OCI-LY3 (cell line): ENCODE data around the gene ADAMTS2.

Experiments used
- H2AFZ ChIP-seq: fragments of 200-600, 300-600 bp; shearing (Covaris generic); 2 replicates; pipeline ENCODE4 v1.6.0; 2014; ENCODE audit warnings: antibody characterized with exemption, low read depth, low read length
- H3K27ac ChIP-seq: fragments of 200-600, 300-600 bp; sonication (generic); 2 replicates; pipeline ENCODE4 v1.5.1; 2014; ENCODE audit warnings: mild to moderate bottlenecking, low read length, moderate library complexity, mixed read lengths
- H3K27me3 ChIP-seq: fragments of 200-600, 300-600 bp; sonication (generic); 2 replicates; pipeline ENCODE4 v1.6.1; 2014; ENCODE audit warnings: low read depth, low read length, mixed read lengths
- H3K36me3 ChIP-seq: fragments of 200-600, 300-600 bp; sonication (generic); replicated peaks from 2 replicates; pipeline ENCODE3; 2014; ENCODE audit warnings: low read depth, low read length, mixed read lengths
- H3K4me1 ChIP-seq: fragments of 300-600, 200-600 bp; sonication (generic); 2 replicates; pipeline ENCODE4 v1.6.1; 2014; ENCODE audit warnings: low read length, mixed read lengths
- H3K4me2 ChIP-seq: fragments of 200-600, 300-600 bp; sonication (generic); 2 replicates; pipeline ENCODE4 v1.6.1; 2014; ENCODE audit warnings: low read length, mixed read lengths
- H3K4me3 ChIP-seq: fragments of 300-600, 200-600 bp; sonication (generic); 2 replicates; pipeline ENCODE4 v1.5.1; 2014; ENCODE audit warnings: antibody characterized with exemption, mild to moderate bottlenecking, low read length, moderate library complexity
- H3K79me2 ChIP-seq: fragments of 300-600, 200-600 bp; shearing (Covaris generic); 2 replicates; pipeline ENCODE4 v1.6.1; 2014; ENCODE audit warnings: mild to moderate bottlenecking, low read length, mixed read lengths
- H3K9ac ChIP-seq: fragments of 300-600, 200-600 bp; shearing (Covaris generic); 2 replicates; pipeline ENCODE4 v1.6.0; 2014; ENCODE audit warnings: mild to moderate bottlenecking, low read length, moderate library complexity
- H3K9me3 ChIP-seq: fragments of 200-600, 300-600 bp; shearing (Covaris generic); 2 replicates; pipeline ENCODE4 v1.6.1; 2014; ENCODE audit warnings: low read length, mixed read lengths; ENCODE audit not compliant: insufficient read depth
- H4K20me1 ChIP-seq: fragments of 200-600, 300-600 bp; sonication (generic); 2 replicates; pipeline ENCODE4 v1.6.1; 2016; ENCODE audit warnings: low read length, mixed read lengths; ENCODE audit not compliant: insufficient read depth
- EZH2phosphoT487 ChIP-seq: fragments of 200-600 bp; shearing (Covaris generic); IDR thresholded peaks from 2 replicates; pipeline ENCODE4 v1.6.1; 2018; ENCODE audit warnings: antibody characterized with exemption, mixed run types, low read depth
- TF ChIP-seq, protein P1 (sequence below): fragments of 200-600, 300-600 bp; sonication (generic); IDR thresholded peaks from 2 replicates; pipeline ENCODE4 v1.5.1; 2014; ENCODE audit warnings: antibody characterized with exemption, low read length, low read depth

The ADAMTS2 gene

DNA sequence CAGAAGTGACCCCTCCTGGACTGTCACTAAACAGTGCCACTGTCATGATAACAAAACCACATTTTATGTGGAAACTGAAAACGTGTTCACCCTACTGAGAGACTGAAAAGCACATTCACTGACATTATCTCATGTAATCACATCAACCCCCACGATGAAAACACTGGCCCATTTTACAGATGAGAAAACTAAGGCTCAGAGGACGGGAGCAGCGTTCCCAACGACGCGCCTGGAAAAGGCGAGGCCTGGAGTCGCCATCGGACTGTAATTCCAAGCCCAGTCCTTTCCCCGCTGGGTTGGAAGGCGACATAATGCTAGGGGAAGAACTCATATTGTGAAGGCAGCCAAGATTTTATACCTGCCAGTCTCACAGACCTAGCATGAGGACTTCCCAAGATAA, 140.0 kb downstream of the ADAMTS2 start:
- H3K4me2 ChIP-seq: no peak overlapping the region
- no peak overlapping the region for H3K9ac ChIP-seq
- H3K4me1 ChIP-seq: no peaks in the 10 kb centered on the region
- no peaks in the 10 kb centered on the region for H3K27me3 ChIP-seq
- H4K20me1 ChIP-seq: no peaks in the 10 kb centered on the region
- no peak overlapping the region for H3K27ac ChIP-seq
- H3K79me2 ChIP-seq: no peaks in the 10 kb centered on the region
- no peaks in the 10 kb centered on the region for H3K9me3 ChIP-seq
- H2AFZ ChIP-seq: no peak overlapping the region
- no peak for TF ChIP-seq EZH2phosphoT487
- TF ChIP-seq, protein P1, sequence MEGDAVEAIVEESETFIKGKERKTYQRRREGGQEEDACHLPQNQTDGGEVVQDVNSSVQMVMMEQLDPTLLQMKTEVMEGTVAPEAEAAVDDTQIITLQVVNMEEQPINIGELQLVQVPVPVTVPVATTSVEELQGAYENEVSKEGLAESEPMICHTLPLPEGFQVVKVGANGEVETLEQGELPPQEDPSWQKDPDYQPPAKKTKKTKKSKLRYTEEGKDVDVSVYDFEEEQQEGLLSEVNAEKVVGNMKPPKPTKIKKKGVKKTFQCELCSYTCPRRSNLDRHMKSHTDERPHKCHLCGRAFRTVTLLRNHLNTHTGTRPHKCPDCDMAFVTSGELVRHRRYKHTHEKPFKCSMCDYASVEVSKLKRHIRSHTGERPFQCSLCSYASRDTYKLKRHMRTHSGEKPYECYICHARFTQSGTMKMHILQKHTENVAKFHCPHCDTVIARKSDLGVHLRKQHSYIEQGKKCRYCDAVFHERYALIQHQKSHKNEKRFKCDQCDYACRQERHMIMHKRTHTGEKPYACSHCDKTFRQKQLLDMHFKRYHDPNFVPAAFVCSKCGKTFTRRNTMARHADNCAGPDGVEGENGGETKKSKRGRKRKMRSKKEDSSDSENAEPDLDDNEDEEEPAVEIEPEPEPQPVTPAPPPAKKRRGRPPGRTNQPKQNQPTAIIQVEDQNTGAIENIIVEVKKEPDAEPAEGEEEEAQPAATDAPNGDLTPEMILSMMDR: no peak
- H3K4me3 ChIP-seq: no peak overlapping the region
- no peaks in the 10 kb centered on the region for H3K36me3 ChIP-seq

DNA sequence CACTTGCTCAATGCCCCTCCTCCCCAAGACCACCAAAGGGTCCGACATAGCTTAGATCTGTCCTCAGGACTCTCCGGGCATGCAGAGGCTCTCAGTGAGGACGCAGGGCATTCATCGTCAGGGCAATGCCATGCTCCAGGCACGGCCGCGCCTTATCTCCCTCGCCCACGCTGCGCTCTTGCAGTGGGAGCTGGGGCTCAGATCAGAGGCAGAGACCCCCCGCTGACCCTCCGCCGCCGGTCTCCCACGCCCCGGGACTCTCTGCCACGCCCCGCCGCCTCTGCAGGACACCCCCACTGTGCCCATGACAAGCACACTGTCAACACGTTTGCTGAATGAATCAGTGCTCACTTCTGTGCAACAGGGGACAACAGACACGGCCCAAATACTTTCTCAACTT, 140.7 kb downstream of the ADAMTS2 start:
- no peak overlapping the region for H3K4me2 ChIP-seq
- H3K36me3 ChIP-seq: no peaks in the 10 kb centered on the region
- no peaks in the 10 kb centered on the region for H3K27me3 ChIP-seq
- H3K27ac ChIP-seq: no peak overlapping the region
- no peak for TF ChIP-seq EZH2phosphoT487
- TF ChIP-seq, protein P1: no peak
- H3K4me1 ChIP-seq: no peaks in the 10 kb centered on the region
- no peak overlapping the region for H3K4me3 ChIP-seq
- no peaks in the 10 kb centered on the region for H4K20me1 ChIP-seq
- H3K79me2 ChIP-seq: no peaks in the 10 kb centered on the region
- H3K9me3 ChIP-seq: no peaks in the 10 kb centered on the region
- no peak overlapping the region for H3K9ac ChIP-seq
- no peak overlapping the region for H2AFZ ChIP-seq

DNA sequence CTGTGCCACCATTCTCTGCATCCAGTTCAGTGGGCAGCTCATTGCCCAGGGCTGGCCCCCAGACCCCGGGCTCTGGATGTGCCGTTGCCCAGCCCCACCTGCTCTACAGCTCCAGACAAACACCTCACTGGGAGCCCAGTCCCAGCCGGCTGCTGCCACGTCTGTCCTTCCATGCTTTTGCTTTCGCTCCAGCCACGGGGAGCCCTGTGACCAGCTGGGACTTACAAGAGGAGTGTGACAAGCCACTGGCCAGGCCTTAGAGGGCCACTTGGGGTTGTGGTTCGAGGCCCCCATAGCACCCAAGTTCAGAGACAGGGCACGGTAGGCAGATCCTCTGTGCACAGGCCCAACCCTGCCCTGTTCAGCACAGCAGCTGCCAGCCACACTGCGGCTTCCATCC, 142.0 kb downstream of the ADAMTS2 start:
- no peaks in the 10 kb centered on the region for H3K9me3 ChIP-seq
- TF ChIP-seq, protein P1: no peak
- TF ChIP-seq EZH2phosphoT487: no peak
- H4K20me1 ChIP-seq: no peaks in the 10 kb centered on the region
- H3K27ac ChIP-seq: no peak overlapping the region
- no peak overlapping the region for H3K9ac ChIP-seq
- H3K36me3 ChIP-seq: no peaks in the 10 kb centered on the region
- H3K4me1 ChIP-seq: no peaks in the 10 kb centered on the region
- no peak overlapping the region for H3K4me3 ChIP-seq
- no peaks in the 10 kb centered on the region for H3K27me3 ChIP-seq
- H3K4me2 ChIP-seq: no peak overlapping the region
- H3K79me2 ChIP-seq: no peaks in the 10 kb centered on the region
- no peak overlapping the region for H2AFZ ChIP-seq

DNA sequence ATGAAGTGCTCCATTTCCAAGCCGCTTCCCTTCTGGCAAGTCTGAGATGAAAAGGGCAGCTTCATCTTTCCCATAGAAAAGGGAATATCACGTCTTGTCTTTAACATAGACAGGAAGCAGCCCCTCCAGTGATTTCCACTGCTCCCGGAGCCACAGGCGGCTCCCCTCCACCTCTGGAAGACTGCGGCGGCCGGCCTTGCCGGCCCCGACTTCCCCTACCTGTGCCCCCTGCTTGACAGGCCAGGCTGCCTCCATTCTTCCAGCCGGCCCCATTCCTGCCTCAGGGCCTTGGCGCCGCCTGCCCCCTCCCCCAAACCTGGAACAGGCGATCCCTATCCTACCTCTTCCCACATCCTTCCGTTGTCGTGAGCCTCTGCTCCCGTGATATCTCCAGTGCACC, 143.3 kb downstream of the ADAMTS2 start:
- no peaks in the 10 kb centered on the region for H3K9me3 ChIP-seq
- no peaks in the 10 kb centered on the region for H3K36me3 ChIP-seq
- no peaks in the 10 kb centered on the region for H3K27me3 ChIP-seq
- H3K9ac ChIP-seq: no peak overlapping the region
- H2AFZ ChIP-seq: no peak overlapping the region
- H3K79me2 ChIP-seq: no peaks in the 10 kb centered on the region
- no peak overlapping the region for H3K27ac ChIP-seq
- H3K4me1 ChIP-seq: no peaks in the 10 kb centered on the region
- H4K20me1 ChIP-seq: no peaks in the 10 kb centered on the region
- TF ChIP-seq, protein P1: no peak
- no peak for TF ChIP-seq EZH2phosphoT487
- no peak overlapping the region for H3K4me3 ChIP-seq
- no peak overlapping the region for H3K4me2 ChIP-seq
